ENCODE measurements around the gene MAPK14. TPM values are rescaled to one million over a fixed set of nuclear protein-coding genes. Genes with fewer than 3 reads are reported as not detected.
A peak's percentile ranks its signal among the peaks of the same experiment; 100 is the strongest.
"Not testable (repeated sequence)": the region's sequence is repeated elsewhere in the genome, so short reads cannot be mapped to it uniquely, and the experiment has no call there.

Gene MAPK14
- 29.3 TPM for total RNA-seq
- long read RNA-seq, full-length matches to known transcripts, result 53 of 62 reads
- long read RNA-seq, partial matches to known transcripts, result 5 of 62 reads
- long read RNA-seq, other reads (novel, unspliced or antisense), result 4 of 62 reads

- DNase-seq (peak; percentile 99), ATAC-seq (ENCODE audit: poor library complexity) (peak; percentile 96)
- intact Hi-C loops (cut with DNase I), result loop anchor here (1.0 to 5.0 kb wide), 2 partner anchors 68 to 170 kb away; partner anchors contain the start of gene BRPF3
These were observed at the start of gene MAPK14 for GRCh38 chr6:36027501-36028087. TSS of gene MAPK14 (plus strand) at chr6:36027808. CDS start at chr6:36028158, 350 bp downstream.

GRCh38 chr6:35980126-35980525 lies 47.5 kb upstream of the MAPK14 start:
- ATAC-seq (ENCODE audit: poor library complexity); intact Hi-C loops (cut with DNase I); DNase-seq: not testable (repeated sequence)

DNA sequence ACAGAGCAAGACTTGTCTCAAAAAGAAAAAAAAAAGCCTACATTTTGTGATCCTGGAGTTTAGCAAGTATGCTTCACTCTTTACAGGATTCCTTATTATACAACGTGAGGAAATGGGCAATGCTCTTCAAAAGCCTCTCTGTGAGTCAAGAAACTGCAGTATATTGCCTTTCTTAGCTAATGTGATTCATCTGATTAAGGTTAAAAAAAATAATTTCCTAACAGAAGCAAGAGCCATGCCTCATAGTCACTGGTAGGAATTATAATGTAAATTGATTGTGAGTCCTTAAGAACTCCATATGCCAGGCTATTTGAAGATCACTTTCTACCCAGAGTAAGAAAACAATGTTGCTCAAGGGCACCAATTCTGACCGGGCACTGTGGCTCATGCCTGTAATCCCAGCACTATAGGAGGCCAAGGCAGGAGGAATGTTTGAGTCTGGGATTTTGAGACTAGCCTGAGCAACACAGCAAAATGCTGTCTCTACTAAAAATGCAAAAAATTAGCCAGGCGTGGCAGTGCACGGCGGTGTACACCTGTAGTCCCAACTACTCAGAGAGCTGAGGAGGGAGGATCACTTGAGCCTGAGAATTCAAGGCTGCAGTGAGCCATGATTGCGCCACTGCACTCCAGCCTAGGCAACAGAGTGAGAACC lies 46.5 kb upstream of the MAPK14 start:
- DNase-seq, result no peak
- ATAC-seq (ENCODE audit: poor library complexity), result no peak
- intact Hi-C loops (cut with DNase I), result no loop called here

DNA sequence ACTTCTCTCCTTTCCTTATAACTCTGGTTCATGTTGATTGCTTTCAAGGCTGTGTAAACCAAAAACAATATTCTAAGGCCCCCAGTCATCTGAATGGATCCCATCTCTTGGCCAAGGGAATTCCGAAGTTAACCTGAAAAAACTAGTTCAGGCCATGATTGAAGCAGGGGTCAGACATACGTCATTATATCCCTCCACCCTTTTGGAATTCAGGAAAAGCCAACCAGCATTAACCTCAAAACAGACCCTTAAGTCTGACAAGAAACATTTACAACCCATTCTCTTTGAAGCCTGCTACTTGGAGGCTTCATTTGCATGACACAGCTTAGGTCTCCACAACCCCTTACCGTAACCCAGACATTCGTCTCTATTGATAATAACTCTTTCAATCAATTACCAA lies 42.9 kb upstream of the MAPK14 start:
- intact Hi-C loops (cut with DNase I), result no loop called here
- no peak for ATAC-seq (ENCODE audit: poor library complexity)
- DNase-seq, result no peak

- not testable (repeated sequence) for ATAC-seq (ENCODE audit: poor library complexity)
These were observed 39.6 kb upstream of the MAPK14 start for GRCh38 chr6:35988047-35988446.

GRCh38 chr6:35993150-35993549 lies 34.5 kb upstream of the MAPK14 start:
- ATAC-seq (ENCODE audit: poor library complexity), result no peak
- no peak for DNase-seq

More at GRCh38 chr6:35988047-35988446, 39.6 kb upstream of the MAPK14 start:
- intact Hi-C loops (cut with DNase I); DNase-seq: not testable (repeated sequence)

DNA sequence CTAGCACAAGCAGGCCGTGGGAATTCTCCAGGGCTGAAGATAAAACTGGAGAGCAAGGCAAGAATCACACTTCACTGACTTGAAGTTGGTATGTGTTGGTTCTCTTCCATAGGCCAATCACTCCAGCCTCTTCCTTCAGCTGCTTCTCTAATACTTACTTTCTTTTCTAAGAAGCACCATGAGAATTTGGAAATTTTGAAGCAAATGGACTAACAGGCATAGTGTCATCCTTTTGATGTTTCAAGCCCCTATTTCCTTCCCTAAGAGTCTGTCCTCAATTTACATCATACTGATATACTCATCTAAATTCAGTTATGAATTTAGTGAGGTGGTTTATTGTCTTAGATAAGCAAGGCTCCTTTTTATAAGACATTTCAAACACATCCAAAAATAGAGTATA lies 27.2 kb upstream of the MAPK14 start:
- ATAC-seq (ENCODE audit: poor library complexity), result no peak
- intact Hi-C loops (cut with DNase I), result no loop called here
- DNase-seq, result no peak

More at GRCh38 chr6:35993150-35993549, 34.5 kb upstream of the MAPK14 start:
- intact Hi-C loops (cut with DNase I), result no loop called here

- no peak for ATAC-seq (ENCODE audit: poor library complexity)
- intact Hi-C loops (cut with DNase I), result no loop called here
These were observed 11.9 kb upstream of the MAPK14 start for GRCh38 chr6:36015666-36016065.

GRCh38 chr6:36018339-36018738 lies 9.3 kb upstream of the MAPK14 start:
- intact Hi-C loops (cut with DNase I), result no loop called here
- no peak for DNase-seq
- ATAC-seq (ENCODE audit: poor library complexity), result no peak

More at GRCh38 chr6:36015666-36016065, 11.9 kb upstream of the MAPK14 start:
- DNase-seq, result no peak

DNA sequence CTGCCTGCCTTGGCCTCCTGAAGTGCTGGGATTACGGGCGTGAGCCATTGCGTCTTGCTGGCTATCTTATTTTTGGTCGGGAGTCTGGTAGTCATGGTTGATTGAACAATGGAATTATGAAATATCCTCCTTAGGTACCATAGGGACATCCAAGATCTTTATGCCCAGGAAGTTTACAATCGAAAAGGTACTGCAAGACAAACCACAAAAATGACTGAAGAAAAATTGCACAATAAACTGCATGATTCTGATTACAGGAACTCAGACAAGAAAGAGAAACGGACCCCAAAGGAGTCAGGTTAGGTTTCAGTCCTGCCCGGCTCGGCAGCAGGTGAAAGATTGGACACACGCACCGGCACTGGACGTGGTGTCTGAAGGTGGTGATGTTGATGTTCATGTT lies 8.4 kb upstream of the MAPK14 start:
- DNase-seq (no peak), ATAC-seq (ENCODE audit: poor library complexity) (no peak)
- intact Hi-C loops (cut with DNase I), result no loop called here

DNA sequence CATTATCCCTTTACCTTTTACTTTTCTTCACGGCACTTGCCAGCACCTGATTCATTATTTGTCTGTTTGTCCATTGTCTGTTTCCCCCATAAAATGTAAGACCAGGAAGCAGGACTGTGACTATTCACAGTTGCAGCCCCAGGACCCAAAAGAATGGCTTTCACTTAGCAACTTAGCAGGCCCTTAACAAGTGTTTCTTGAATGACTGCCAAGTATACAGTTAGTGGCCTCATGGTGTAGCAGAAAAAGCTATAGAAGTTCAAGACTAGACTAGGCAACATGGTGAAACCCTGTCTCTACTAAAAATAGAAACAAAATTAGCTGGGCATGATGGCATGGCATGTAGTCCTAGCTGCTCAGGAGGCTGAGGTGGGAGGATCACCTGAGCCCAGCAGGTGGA lies 7.5 kb upstream of the MAPK14 start:
- intact Hi-C loops (cut with DNase I), result no loop called here
- ATAC-seq (ENCODE audit: poor library complexity) (no peak), DNase-seq (no peak)

GRCh38 chr6:36023996-36024795 lies 3.4 kb upstream of the MAPK14 start, which contains the start of gene SLC26A8:
TSS of gene SLC26A8 (minus strand) at chr6:36024641. CDS start at chr6:36019707, 4,934 bp downstream.
- DNase-seq, result no peak
- intact Hi-C loops (cut with DNase I), result no loop called here
- ATAC-seq (ENCODE audit: poor library complexity), result no peak

GRCh38 chr6:36025260-36025931 lies 2.2 kb upstream of the MAPK14 start:
- DNase-seq (no peak), ATAC-seq (ENCODE audit: poor library complexity) (no peak)
- intact Hi-C loops (cut with DNase I), result loop anchor here (5.0 kb wide), 1 partner anchor 172 kb away; the partner anchor contains the start of gene BRPF3

DNA sequence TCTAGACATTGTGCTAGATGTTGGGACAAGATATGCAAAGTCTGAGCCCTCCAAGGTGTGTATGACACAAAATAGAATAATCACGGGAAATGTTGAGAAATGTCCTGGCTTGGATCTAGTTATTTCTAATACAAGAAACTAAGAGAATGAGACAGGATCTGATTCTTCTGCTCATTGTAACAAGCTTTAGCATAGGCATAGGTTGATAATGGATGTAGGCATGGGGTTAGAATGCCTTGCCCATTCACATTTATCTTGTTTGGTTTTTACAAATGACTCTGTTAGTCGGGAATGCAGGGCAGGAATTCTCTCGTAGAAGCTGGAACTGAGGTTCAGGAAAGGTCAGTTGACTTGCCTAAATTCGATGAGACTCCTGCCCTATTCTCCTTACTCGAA lies 1.7 kb upstream of the MAPK14 start:
- DNase-seq (no peak), ATAC-seq (ENCODE audit: poor library complexity) (no peak)
- intact Hi-C loops (cut with DNase I), result loop anchor here (5.0 kb wide), 1 partner anchor 171 kb away; the partner anchor contains the start of gene BRPF3

DNA sequence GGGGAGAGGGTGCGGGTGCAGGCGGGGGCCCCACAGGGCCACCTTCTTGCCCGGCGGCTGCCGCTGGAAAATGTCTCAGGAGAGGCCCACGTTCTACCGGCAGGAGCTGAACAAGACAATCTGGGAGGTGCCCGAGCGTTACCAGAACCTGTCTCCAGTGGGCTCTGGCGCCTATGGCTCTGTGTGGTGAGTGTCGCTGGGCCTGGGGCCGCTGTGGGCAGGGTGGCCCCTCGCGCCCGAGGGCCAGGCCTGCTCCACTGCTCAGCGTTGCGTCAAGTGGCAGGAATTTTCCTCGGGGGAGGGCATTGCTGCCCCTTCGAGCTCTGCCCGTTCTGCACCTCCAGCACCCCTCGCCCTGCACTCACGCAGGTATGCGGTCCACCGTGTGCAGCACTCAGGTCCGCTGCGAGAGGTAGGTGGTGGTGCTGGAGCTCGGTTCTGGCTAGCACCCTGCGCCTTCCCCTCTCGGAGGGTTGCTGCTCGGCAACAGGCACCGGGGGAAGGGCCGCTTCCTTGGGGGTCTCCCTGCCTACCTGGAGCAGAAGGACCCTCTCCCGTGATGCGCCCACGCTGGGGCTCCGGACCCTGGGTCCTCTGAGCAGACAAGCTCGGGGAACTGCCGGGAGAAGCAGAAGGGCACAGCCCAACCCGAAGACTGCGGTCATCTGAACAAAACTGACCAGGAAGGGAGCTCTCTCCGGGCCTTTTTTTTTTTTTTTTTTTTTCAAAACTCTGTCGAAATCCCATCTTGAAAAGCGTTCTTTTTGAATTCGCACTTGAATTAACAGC lies 674 bp downstream of the MAPK14 start:
- ATAC-seq (ENCODE audit: poor library complexity), result peak; percentile 46

GRCh38 chr6:36028877-36029324 lies 1.3 kb downstream of the MAPK14 start:
- DNase-seq (peak; percentile 77), ATAC-seq (ENCODE audit: poor library complexity) (peak; percentile 60)
- intact Hi-C loops (cut with DNase I), result loop anchor here (5.0 kb wide), 1 partner anchor 168 kb away; the partner anchor contains the start of gene BRPF3

More for the DNA sequence above, 674 bp downstream of the MAPK14 start:
- intact Hi-C loops (cut with DNase I), result loop anchor here (5.0 kb wide), 1 partner anchor 169 kb away; the partner anchor contains the start of gene BRPF3
- peak; percentile 55 for DNase-seq

DNA sequence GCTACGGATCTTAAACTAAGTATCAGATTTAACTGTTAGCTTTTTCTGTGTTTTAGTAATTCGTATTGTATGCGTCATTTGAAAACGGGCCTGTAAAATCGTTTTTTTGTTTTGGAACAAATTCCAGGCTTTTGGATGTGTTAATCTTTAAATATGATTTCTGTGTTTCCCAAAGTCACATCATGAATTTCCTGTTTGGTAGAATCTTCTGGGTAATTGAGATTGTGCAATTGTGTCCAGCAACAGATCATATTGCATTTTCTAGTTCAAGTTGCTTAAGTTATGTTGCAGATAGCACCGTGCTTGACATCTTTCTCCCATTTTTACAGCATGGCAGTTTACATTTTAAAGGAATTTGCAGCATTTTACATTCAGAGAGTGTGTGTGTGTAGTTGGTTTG lies 1.9 kb downstream of the MAPK14 start:
- intact Hi-C loops (cut with DNase I), result loop anchor here (5.0 kb wide), 1 partner anchor 168 kb away; the partner anchor contains the start of gene BRPF3
- no peak for DNase-seq
- no peak for ATAC-seq (ENCODE audit: poor library complexity)
